LNCAP (cell line): Measurements from ENCODE around the gene ASB16.

ENCODE experiments used
- TF ChIP-seq, protein P1 (sequence below): fragments of 450-650 bp; IDR thresholded peaks from 2 replicates; pipeline ENCODE4 v1.5.1; 2017; ENCODE audit warnings: mild to moderate bottlenecking

ASB16 gene

GRCh38 chr17:44164476-44164875, 6.0 kb upstream of the ASB16 start:
- TF ChIP-seq, protein P1, sequence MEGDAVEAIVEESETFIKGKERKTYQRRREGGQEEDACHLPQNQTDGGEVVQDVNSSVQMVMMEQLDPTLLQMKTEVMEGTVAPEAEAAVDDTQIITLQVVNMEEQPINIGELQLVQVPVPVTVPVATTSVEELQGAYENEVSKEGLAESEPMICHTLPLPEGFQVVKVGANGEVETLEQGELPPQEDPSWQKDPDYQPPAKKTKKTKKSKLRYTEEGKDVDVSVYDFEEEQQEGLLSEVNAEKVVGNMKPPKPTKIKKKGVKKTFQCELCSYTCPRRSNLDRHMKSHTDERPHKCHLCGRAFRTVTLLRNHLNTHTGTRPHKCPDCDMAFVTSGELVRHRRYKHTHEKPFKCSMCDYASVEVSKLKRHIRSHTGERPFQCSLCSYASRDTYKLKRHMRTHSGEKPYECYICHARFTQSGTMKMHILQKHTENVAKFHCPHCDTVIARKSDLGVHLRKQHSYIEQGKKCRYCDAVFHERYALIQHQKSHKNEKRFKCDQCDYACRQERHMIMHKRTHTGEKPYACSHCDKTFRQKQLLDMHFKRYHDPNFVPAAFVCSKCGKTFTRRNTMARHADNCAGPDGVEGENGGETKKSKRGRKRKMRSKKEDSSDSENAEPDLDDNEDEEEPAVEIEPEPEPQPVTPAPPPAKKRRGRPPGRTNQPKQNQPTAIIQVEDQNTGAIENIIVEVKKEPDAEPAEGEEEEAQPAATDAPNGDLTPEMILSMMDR, result no peak

DNA sequence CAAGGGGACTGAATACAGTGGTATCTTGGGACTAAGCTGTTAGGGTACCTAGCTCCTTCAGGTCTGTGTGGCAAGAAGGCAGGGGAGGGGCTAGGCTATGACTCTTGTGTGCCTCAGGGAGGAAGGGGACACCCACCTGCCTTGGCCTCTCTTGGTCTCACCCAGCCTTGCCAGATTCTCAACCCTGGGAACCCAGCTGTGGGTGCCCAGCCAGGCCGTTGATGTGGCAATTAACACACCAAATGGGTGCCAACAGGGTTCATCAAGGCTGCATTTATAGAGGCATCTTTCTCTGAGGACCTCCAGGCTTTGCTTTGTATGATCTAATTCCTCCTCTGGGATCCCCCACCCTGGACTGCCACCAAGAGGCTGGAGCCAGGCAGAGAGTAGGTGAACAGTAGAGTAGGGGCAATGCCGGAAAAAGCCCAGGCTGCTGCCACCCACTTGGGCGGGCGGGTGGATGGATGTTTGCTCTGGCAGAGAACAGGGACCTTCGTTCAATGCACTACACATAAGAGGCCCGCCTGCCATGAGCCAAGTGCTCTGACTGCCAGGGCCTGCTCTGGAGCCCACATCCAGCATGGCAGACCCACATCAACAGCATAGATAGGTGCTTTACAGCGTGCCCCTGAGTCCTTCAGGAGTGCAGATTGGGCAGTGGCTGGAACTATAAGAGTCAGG, 3.2 kb upstream of the ASB16 start:
- TF ChIP-seq, protein P1, result no peak

DNA sequence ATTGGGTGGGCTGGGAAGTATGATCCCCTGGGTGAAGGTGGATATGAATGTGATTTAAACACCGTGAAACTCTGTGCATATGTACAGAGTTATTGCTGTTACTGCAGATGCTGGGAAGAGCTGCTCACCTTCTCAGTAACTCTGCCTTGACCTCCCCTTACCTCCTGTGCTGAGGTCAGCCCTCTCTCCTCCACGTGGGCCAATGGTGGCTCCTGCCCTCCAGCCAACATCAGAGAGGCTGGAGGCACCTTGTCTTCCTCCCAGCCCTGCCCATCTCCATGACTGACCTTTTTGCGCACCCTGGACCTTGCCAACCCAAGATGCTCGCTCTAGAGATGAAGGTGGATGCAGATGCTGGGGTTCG, 387 bp upstream of the ASB16 start:
- TF ChIP-seq, protein P1, result no peak

DNA sequence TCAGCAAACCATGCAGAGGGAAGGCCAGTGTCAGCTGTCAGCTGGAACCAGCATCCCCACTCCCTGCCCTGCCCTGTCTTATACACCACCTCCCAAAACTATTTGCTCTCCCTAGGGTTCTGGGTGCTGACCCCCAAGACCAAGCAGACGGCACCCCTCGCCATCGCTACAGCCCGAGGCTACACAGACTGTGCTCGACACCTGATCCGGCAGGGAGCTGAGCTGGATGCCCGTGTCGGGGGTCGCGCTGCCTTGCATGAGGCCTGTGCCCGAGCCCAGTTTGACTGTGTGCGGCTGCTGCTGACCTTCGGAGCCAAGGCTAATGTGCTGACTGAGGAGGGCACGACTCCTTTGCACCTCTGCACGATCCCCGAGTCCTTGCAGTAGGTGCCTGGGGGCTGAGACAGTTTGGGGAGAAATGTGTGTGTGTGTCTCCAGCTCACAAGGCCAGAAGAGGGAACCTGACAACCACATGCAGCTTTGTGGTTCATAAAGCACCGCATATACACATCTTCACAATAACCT, 1.5 kb downstream of the ASB16 start:
- TF ChIP-seq, protein P1, result no peak

DNA sequence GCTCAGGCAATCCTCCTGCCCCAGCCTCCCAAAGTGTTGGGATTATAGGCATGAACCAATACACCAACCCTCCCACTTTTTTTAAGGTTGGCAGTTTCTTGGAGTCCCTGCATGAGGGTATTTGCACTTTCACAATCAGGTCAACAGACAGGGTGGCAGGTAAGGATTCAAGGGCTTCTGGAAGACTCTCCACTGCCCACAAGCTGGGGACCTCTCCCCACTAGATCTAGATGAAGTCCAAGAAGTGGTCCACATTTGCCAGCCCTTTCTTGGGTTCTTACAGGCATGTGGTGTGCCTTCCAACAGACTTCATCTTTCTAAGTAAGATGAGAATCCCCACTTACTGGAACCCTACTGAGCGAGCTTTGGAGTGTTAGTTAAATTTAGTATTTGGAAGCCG, 3.9 kb downstream of the ASB16 start:
- TF ChIP-seq, protein P1, result no peak

GRCh38 chr17:44176257-44176656, 5.8 kb downstream of the ASB16 start:
- TF ChIP-seq, protein P1, result no peak

DNA sequence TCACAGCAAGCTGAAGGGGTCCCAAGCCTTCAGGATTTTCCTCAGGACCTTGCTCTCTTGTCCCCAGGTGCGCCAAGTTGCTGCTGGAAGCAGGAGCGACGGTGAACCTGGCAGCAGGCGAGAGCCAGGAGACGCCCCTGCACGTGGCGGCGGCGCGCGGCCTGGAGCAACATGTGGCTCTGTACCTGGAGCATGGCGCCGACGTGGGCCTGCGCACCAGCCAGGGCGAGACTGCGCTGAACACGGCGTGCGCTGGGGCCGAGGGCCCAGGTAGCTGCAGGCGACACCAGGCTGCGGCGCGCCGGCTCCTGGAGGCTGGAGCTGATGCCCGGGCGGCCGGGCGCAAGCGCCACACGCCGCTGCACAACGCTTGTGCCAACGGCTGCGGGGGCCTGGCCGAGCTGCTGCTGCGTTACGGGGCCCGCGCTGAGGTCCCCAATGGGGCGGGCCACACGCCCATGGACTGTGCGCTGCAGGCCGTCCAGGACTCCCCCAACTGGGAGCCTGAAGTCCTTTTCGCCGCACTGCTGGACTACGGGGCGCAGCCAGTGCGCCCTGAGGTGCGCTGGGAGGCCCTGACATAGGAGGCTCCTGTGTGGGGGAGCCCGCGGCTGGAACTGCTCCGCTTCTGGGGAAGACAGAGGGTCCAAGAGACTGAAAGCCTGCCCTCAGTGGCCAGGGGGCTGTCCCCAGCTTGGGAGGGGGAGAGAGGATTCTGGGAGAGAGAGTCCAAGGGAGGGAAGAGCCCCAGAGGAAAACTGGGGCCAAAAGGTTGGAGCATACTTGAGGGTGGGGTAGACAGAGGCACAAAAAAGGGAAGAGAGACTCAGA, 6.4 kb downstream of the ASB16 start:
- TF ChIP-seq, protein P1, result no peak
